GM12878 (cell line): ENCODE measurements around the gene TMEM237. TPM values are rescaled to one million over a fixed set of nuclear protein-coding genes. Genes with fewer than 3 reads are reported as not detected.
A peak's percentile ranks its signal among the peaks of the same experiment; 100 is the strongest.

Experiments used
- ATAC-seq: fragments of 200-7000 bp; cut with Tn5 transposase; 3 replicates; pipeline ENCODE4 v1.9.1; 2020; ENCODE audit warnings: mild to moderate bottlenecking, moderate library complexity
- BruUV-seq: library from RNA; stranded (reverse); fragments of 400-500 nt; replicated peaks from 2 replicates; lab custom pipeline; 2021; lab: Mats Ljungman, UMichigan
- CTCF ChIA-PET: fragments of 300-600 bp; sonication (Branson Sonifier 250); formaldehyde crosslinking; extraction: SDS; loops from one replicate; lab custom pipeline; 2021; ENCODE audit warnings: inconsistent platforms; lab: Yijun Ruan, JAX
- POLR2A ChIA-PET: fragments of 350-600 bp; formaldehyde crosslinking; extraction: SDS; loops from one replicate; lab custom pipeline; 2021; ENCODE audit warnings: inconsistent platforms; lab: Charles Lee
- RAD21 ChIA-PET: fragments of 300-600 bp; sonication (Branson Sonifier 250); formaldehyde crosslinking; loops from one replicate; lab custom pipeline; 2023; ENCODE audit warnings: antibody characterized with exemption; ENCODE audit not compliant: unreplicated experiment; lab: Charles Lee
- SMC1A ChIA-PET: fragments of 300-600 bp; sonication (Branson Sonifier 250); formaldehyde crosslinking; loops from one replicate; lab custom pipeline; 2023; ENCODE audit not compliant: unreplicated experiment, uncharacterized antibody; lab: Charles Lee
- DNase-seq: peaks from one replicate; pipeline ENCODE4 v3.0.0-alpha.2; 2011; ENCODE audit warnings: low read depth, low spot score
- FAIRE-seq: peaks from 3 replicates; lab custom pipeline; 2011; peaks lifted over from hg19 to GRCh38; lab: Jason Lieb, UNC
- H2AFZ ChIP-seq: 2 replicates; pipeline ENCODE4 v1.6.0; 2011; ENCODE audit warnings: low read depth, low read length, control low read depth; ENCODE audit not compliant: control insufficient read depth
- H3K27ac ChIP-seq: 2 replicates; pipeline ENCODE4 v1.5.1; 2011; ENCODE audit warnings: control low read depth; ENCODE audit not compliant: control insufficient read depth, insufficient read depth
- H3K27me3 ChIP-seq, 2 experiments: replicated peaks in 1 of 2; 2 replicates each; pipeline versions ENCODE4 v1.6.0 to v1.6.1; 2011; ENCODE audit warnings: low read length in 1 of 2; ENCODE audit not compliant: control insufficient read depth in 2 of 2, insufficient read depth in 2 of 2
- H3K36me3 ChIP-seq, 2 experiments: 2 replicates each; pipeline ENCODE4 v1.5.1; 2011; ENCODE audit warnings: low read length in 1 of 2; ENCODE audit not compliant: control insufficient read depth in 2 of 2, insufficient read depth in 2 of 2
- H3K4me1 ChIP-seq: 2 replicates; pipeline ENCODE4 v1.6.1; 2011; ENCODE audit warnings: mild to moderate bottlenecking, low read length, moderate library complexity, mixed read lengths; ENCODE audit not compliant: control insufficient read depth, insufficient read depth
- H3K4me2 ChIP-seq: 2 replicates; pipeline ENCODE4 v1.6.0; 2011; ENCODE audit warnings: control low read depth; ENCODE audit not compliant: control insufficient read depth, insufficient read depth
- H3K4me3 ChIP-seq: fragments of 200-600 bp; sonication (generic); 2 replicates; pipeline ENCODE4 v1.5.1; 2016
- H3K79me2 ChIP-seq: 2 replicates; pipeline ENCODE4 v1.6.0; 2011; ENCODE audit warnings: low read length; ENCODE audit not compliant: control insufficient read depth, insufficient read depth
- H3K9ac ChIP-seq: 2 replicates; pipeline ENCODE4 v1.8.0; 2011; ENCODE audit warnings: low read length, control low read depth, mixed read lengths; ENCODE audit not compliant: control insufficient read depth, insufficient read depth
- H3K9me3 ChIP-seq: replicated peaks from 3 replicates; pipeline ENCODE4 v1.5.1; 2011; ENCODE audit warnings: mild to moderate bottlenecking, low read length; ENCODE audit not compliant: control insufficient read depth, insufficient read depth
- H4K20me1 ChIP-seq: 2 replicates; pipeline ENCODE4 v1.6.0; 2011; ENCODE audit not compliant: control insufficient read depth, insufficient read depth
- CTCF ChIP-seq, 3 experiments: IDR thresholded peaks in 2 of 3; conservative IDR thresholded peaks in 1 of 3; 2 replicates each; pipeline ENCODE4 v1.5.1; 2011; ENCODE audit warnings: low read depth in 3 of 3, low read length in 3 of 3, mild to moderate bottlenecking in 3 of 3, control low read depth in 2 of 3, moderate library complexity in 2 of 3, inconsistent platforms in 1 of 3, mixed read lengths in 1 of 3; ENCODE audit not compliant: control insufficient read depth in 2 of 3, insufficient read depth in 1 of 3; ENCODE audit errors: extremely low read depth in 1 of 3
- MXI1 ChIP-seq: fragments of 150-350 bp; IDR thresholded peaks from 2 replicates; pipeline ENCODE4 v1.6.1; 2011; ENCODE audit warnings: low read depth, mild to moderate bottlenecking, inconsistent platforms, low read length, improper control_type of control experiment
- RAD21 ChIP-seq: IDR thresholded peaks from 2 replicates; pipeline ENCODE4 v1.6.1; 2011; ENCODE audit warnings: mild to moderate bottlenecking, low read depth, low read length, moderate library complexity; ENCODE audit not compliant: insufficient read depth
- SMC3 ChIP-seq: IDR thresholded peaks from 2 replicates; pipeline ENCODE4 v1.6.1; 2011; ENCODE audit warnings: low read length, improper control_type of control experiment, borderline replicate concordance
- WGBS: methylation state at CpG from one replicate; pipeline ENCODE4 v1.1.6; 2016; ENCODE audit warnings: low lambda C conversion rate; ENCODE audit not compliant: insufficient replicate concordance, insufficient coverage; ENCODE audit errors: missing lambda C conversion rate; 5-methylcytosine and 5-hydroxymethylcytosine counted together
- in situ Hi-C: fragments of 300-500 bp; cut with MboI; formaldehyde crosslinking; loops from 9 replicates; pipeline ENCODE4 v1.14.3; 2018; ENCODE audit warnings: mixed read lengths
- intact Hi-C: fragments of 100-400 bp; cut with micrococcal nuclease; formaldehyde crosslinking; loops from one replicate; pipeline ENCODE4 v1.14.2; 2022; ENCODE audit not compliant: unreplicated experiment
- polyA plus RNA-seq, 11 experiments: library from polyadenylated mRNA; depleted of rRNA in 4 of 11; unstranded in 6 of 11; stranded (reverse) in 5 of 11; fragments of >200 nt; fragmentation: Nextera tagmentation in 4 of 11; fragmentation: Illumina TruSeq in 1 of 11; extraction: Ambion mirVana in 4 of 11; extraction: Trizol in 1 of 11; gene quantifications; 1 replicate in 1 of 11; 2 replicates in 10 of 11; pipeline versions ENCODE4 v1.2.1 to v1.2.3, GENCODE V29; 2011 to 2016; ENCODE audit warnings: inconsistent platforms in 2 of 11, missing spikeins in 2 of 11, low read depth in 1 of 11
- total RNA-seq, 4 experiments: library from RNA; depleted of rRNA in 3 of 4; stranded (reverse); fragments of >200 nt in 3 of 4; fragmentation: Illumina TruSeq in 1 of 4; extraction: Trizol in 1 of 4; gene quantifications; 2 replicates each; pipeline versions ENCODE4 v1.2.1 to v1.2.3, GENCODE V29; 2013 to 2021

The TMEM237 gene
- total and polyA plus RNA-seq, 10 of the 15 experiments (the other 5 are each of a cell fraction or from before 2014, with no cell fraction given): 15.0 to 43.7 (median 29.3) TPM

GRCh38 chr2:201680743-201681142 is 37.4 kb upstream of the TMEM237 start:
- no peak overlapping the region for H2AFZ ChIP-seq
- H3K9me3 ChIP-seq: no peaks in the 10 kb centered on the region
- no TSS peak for BruUV-seq
- no peaks in the 10 kb centered on the region for H3K36me3 ChIP-seq
- RAD21 ChIA-PET: no interaction called here
- SMC1A ChIA-PET: interaction anchor here (1.0 kb wide), 1 partner anchor 21 kb away, joined by 3 read pairs; no protein-coding TSS in a partner anchor
- H3K4me1 ChIP-seq: no peaks in the 10 kb centered on the region
- H3K9ac ChIP-seq: no peak overlapping the region
- POLR2A ChIA-PET: no interaction called here
- no peaks in the 10 kb centered on the region for H3K79me2 ChIP-seq
- 0 out of 4 replicates have a peak, but pooled peaks cover 0 to 3% of the 10 kb centered on the region in 2 experiments for H3K27me3 ChIP-seq
- intact Hi-C loops: loop anchor here (5.0 kb wide), 1 partner anchor 497 kb away; no protein-coding TSS in a partner anchor
- FAIRE-seq (no peak), ATAC-seq (peak; percentile 71), DNase-seq (no peak)
- H3K27ac ChIP-seq: no peak overlapping the region
- in situ Hi-C loops: no loop called here
- WGBS: 37% methylated on average over 9 of the region's 9 CpGs
- TF ChIP-seq MXI1 (no peak), RAD21 (0 out of 2 replicates have a peak, but pooled peaks have one; percentile 28), CTCF (IDR thresholded peaks at IDR 0.05 in 2 of 3, conservative IDR thresholded peaks at IDR 0.05 in 1 of 3; ENCODE audit: control insufficient read depth in 2 of 3, extremely low read depth in 1 of 3, insufficient read depth in 1 of 3, low read depth in 3 of 3, low read length in 3 of 3) (peak; percentile 37 to 68 (median 58)), SMC3 (peak; percentile 30; the same call in 1 of the 2 replicates)
- H3K4me3 ChIP-seq: no peak overlapping the region
- no peak overlapping the region for H3K4me2 ChIP-seq
- H4K20me1 ChIP-seq: no peaks in the 10 kb centered on the region
- CTCF ChIA-PET: interaction anchor here (0.6 to 1.3 kb wide), 5 partner anchors 8 to 500 kb away, joined by 3 to 5 read pairs (median 3); no protein-coding TSS in a partner anchor
